Ovary (tissue), 3 donors: ENCODE measurements around the gene SERINC4.

Source experiments
- EP300 ChIP-seq: sonication (generic); formaldehyde crosslinking; IDR thresholded peaks from one replicate; pipeline ENCODE4 v1.6.1; 2017; ENCODE audit warnings: antibody characterized with exemption
- TF ChIP-seq, protein P1 (sequence below), 3 donors: fragments of 450-650 bp in 2 of 3; fragments of 200-600 bp in 1 of 3; IDR thresholded peaks; one replicate each; pipeline versions ENCODE4 v1.5.1 to v1.8.0; 2016 to 2022; ENCODE audit warnings: antibody characterized with exemption in 3 of 3, mild to moderate bottlenecking in 1 of 3
- donor health status: DM: no; HTN: no; CAD: no.

DNA sequence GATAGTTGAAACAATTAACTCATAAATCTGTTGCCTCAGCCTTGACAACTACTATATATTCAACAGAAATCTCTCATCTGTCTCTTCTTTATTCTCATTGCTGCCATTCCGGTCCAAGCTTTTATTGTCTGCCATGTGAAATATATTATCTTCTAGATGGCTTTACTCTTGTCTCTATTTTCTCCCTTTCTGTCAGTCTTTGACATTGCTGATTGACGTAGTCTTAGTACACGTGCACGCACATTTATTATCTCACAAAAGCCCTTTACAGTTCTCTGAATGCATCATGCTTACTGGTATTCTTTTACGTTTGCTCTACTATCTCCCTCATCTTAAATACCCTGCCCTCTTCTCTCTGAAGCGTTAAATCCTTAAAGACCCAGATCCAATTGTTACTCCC is 48.1 kb downstream of the SERINC4 start:
- TF ChIP-seq, protein P1, sequence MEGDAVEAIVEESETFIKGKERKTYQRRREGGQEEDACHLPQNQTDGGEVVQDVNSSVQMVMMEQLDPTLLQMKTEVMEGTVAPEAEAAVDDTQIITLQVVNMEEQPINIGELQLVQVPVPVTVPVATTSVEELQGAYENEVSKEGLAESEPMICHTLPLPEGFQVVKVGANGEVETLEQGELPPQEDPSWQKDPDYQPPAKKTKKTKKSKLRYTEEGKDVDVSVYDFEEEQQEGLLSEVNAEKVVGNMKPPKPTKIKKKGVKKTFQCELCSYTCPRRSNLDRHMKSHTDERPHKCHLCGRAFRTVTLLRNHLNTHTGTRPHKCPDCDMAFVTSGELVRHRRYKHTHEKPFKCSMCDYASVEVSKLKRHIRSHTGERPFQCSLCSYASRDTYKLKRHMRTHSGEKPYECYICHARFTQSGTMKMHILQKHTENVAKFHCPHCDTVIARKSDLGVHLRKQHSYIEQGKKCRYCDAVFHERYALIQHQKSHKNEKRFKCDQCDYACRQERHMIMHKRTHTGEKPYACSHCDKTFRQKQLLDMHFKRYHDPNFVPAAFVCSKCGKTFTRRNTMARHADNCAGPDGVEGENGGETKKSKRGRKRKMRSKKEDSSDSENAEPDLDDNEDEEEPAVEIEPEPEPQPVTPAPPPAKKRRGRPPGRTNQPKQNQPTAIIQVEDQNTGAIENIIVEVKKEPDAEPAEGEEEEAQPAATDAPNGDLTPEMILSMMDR (IDR thresholded peaks at IDR 0.05): no peak
- TF ChIP-seq EP300: no peak
